ENCODE measurements around the gene GSG1L. TPM values are rescaled to one million over a fixed set of nuclear protein-coding genes. Genes with fewer than 3 reads are reported as not detected.

GSG1L gene
- total and polyA plus RNA-seq, 9 of the 15 experiments (the other 6 are each of a cell fraction or from before 2014, with no cell fraction given), result not detected

GRCh38 chr16:27785307-27785678 is 278.2 kb downstream of the GSG1L start (continued):
- TF ChIP-seq ZNF436 (CRISPR knock-in tag; IDR thresholded peaks at IDR 0.05), result no peak
- TF ChIP-seq RBM14 (IDR thresholded peaks at IDR 0.05; ENCODE audit: borderline replicate concordance, insufficient read depth, low read depth, low read length), result no peak
- no peak for TF ChIP-seq SETDB1 (IDR thresholded peaks at IDR 0.05; ENCODE audit: low read length)
- TF ChIP-seq ZNF445 (CRISPR knock-in tag; IDR thresholded peaks at IDR 0.05; ENCODE audit: low read depth), result no peak
- no peak for TF ChIP-seq MCM3 (IDR thresholded peaks at IDR 0.05)
- no peak for TF ChIP-seq MYNN (IDR thresholded peaks at IDR 0.05)
- no peak for TF ChIP-seq MYNN (CRISPR knock-in tag; IDR thresholded peaks at IDR 0.05)

- no peaks in the 10 kb centered on the region for H4K20me1 ChIP-seq (replicated peaks; ENCODE audit: control insufficient read depth, insufficient read depth, low read length)
- H3K4me3 ChIP-seq, result no peak overlapping the region
- intact Hi-C loops (cut with micrococcal nuclease) (no loop called here), in situ Hi-C loops (cut with MboI) (no loop called here)
- H3K27me3 ChIP-seq (ENCODE audit: control insufficient read depth in 2 of 2, insufficient read depth in 2 of 2, low read length in 2 of 2), result peaks cover 9 to 53% of the 10 kb centered on the region in 2 experiments; a peak in 4 of 5 replicates
- peaks cover 0 to 6% of the 10 kb centered on the region in 2 experiments; a peak in 1 of 5 replicates for H3K4me1 ChIP-seq (replicated peaks in 1 of 2; ENCODE audit: control insufficient read depth in 2 of 2, insufficient read depth in 2 of 2, low read length in 2 of 2)
- no peaks in the 10 kb centered on the region for H3K79me2 ChIP-seq (ENCODE audit: control insufficient read depth, insufficient read depth, low read length)
- WGBS (ENCODE audit: insufficient coverage, low coverage, missing lambda C conversion rate), result under 1% methylated on average over 19 of the region's 20 CpGs
- no TSS peak for BruUV-seq (replicated peaks)
- no peaks in the 10 kb centered on the region for H3K9me3 ChIP-seq (replicated peaks; ENCODE audit: control insufficient read depth, insufficient read depth, low read depth, low read length)
- H3K27ac ChIP-seq (ENCODE audit: extremely low read depth, low read depth, low read length), result no peak overlapping the region
- H3K9ac ChIP-seq (ENCODE audit: insufficient read depth in 1 of 2, low read depth in 2 of 2, low read length in 2 of 2), result no peak overlapping the region
- DNase-seq (ENCODE audit: extremely low read depth in 1 of 4, low spot score in 3 of 4) (no peak), FAIRE-seq (no peak), ATAC-seq (no peak)
- H2AFZ ChIP-seq (ENCODE audit: low read depth, low read length), result no peak overlapping the region
- TF ChIP-seq, protein P1, sequence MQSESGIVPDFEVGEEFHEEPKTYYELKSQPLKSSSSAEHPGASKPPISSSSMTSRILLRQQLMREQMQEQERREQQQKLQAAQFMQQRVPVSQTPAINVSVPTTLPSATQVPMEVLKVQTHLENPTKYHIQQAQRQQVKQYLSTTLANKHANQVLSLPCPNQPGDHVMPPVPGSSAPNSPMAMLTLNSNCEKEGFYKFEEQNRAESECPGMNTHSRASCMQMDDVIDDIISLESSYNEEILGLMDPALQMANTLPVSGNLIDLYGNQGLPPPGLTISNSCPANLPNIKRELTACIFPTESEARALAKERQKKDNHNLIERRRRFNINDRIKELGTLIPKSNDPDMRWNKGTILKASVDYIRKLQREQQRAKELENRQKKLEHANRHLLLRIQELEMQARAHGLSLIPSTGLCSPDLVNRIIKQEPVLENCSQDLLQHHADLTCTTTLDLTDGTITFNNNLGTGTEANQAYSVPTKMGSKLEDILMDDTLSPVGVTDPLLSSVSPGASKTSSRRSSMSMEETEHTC (IDR thresholded peaks at IDR 0.05), result no peak
- no peak for TF ChIP-seq FIP1L1 (IDR thresholded peaks at IDR 0.05; ENCODE audit: low read depth, low read length, poor library complexity, severe bottlenecking)
- no peak for TF ChIP-seq SMARCA5 (IDR thresholded peaks at IDR 0.05)
- no peaks in the 10 kb centered on the region for H3K9me1 ChIP-seq (ENCODE audit: control insufficient read depth, insufficient read depth, low read length)
- POLR2A ChIA-PET, result interaction anchor here (1.1 kb wide), 1 partner anchor 29 kb away, joined by 5 read pairs; no protein-coding TSS in a partner anchor
- H3K4me2 ChIP-seq (ENCODE audit: insufficient read depth, low read length), result no peak overlapping the region
- H3K36me3 ChIP-seq (ENCODE audit: control insufficient read depth, insufficient read depth, low read length), result no peaks in the 10 kb centered on the region
- CTCF ChIA-PET (ENCODE audit: low intra/inter-chr PET ratio), result no interaction called here
Observed at GRCh38 chr16:27784351-27785306, 278.9 kb downstream of the GSG1L start.

All from K562 (cell line).